Osteoblast (primary cell): Measurements from ENCODE around the gene SMIM5. TPM values are rescaled to one million over a fixed set of nuclear protein-coding genes. Genes with fewer than 3 reads are reported as not detected.

ENCODE experiments used
- DNase-seq: peaks from one replicate; pipeline ENCODE4 v3.0.0; 2011; ENCODE audit warnings: low spot score, mixed read lengths; ENCODE audit not compliant: insufficient read length; ENCODE audit errors: missing footprints
- H2AFZ ChIP-seq: 2 replicates; pipeline ENCODE4 v1.6.0; 2011; ENCODE audit warnings: mild to moderate bottlenecking, low read length
- H3K27ac ChIP-seq: 2 replicates; pipeline ENCODE4 v1.5.1; 2011; ENCODE audit warnings: mild to moderate bottlenecking, low read depth, low read length, moderate library complexity
- H3K27me3 ChIP-seq: 2 replicates; pipeline ENCODE4 v1.6.0; 2012; ENCODE audit warnings: mild to moderate bottlenecking, control low read depth, inconsistent platforms, low read length, moderate library complexity; ENCODE audit not compliant: insufficient read depth
- H3K36me3 ChIP-seq: 2 replicates; pipeline ENCODE4 v1.5.1; 2011; ENCODE audit warnings: mild to moderate bottlenecking, low read length, control low read depth, moderate library complexity; ENCODE audit not compliant: insufficient read depth
- H3K4me1 ChIP-seq: 2 replicates; pipeline ENCODE4 v1.5.1; 2011; ENCODE audit warnings: mild to moderate bottlenecking, low read length, control low read depth, moderate library complexity; ENCODE audit not compliant: insufficient read depth
- H3K4me2 ChIP-seq: 2 replicates; pipeline ENCODE4 v1.6.0; 2011; ENCODE audit warnings: mild to moderate bottlenecking, low read length; ENCODE audit not compliant: insufficient read depth
- H3K4me3 ChIP-seq: fragments of 200-600 bp; sonication (generic); 3 replicates; pipeline ENCODE4 v1.5.1; 2012; ENCODE audit warnings: mild to moderate bottlenecking, low read length, inconsistent platforms; ENCODE audit not compliant: insufficient read depth
- H3K79me2 ChIP-seq: 2 replicates; pipeline ENCODE4 v1.6.0; 2012; ENCODE audit warnings: mild to moderate bottlenecking, low read length, control low read depth, inconsistent platforms; ENCODE audit not compliant: insufficient read depth
- H3K9me3 ChIP-seq: 2 replicates; pipeline ENCODE4 v1.5.1; 2011; ENCODE audit warnings: low read depth, low read length, control low read depth
- H4K20me1 ChIP-seq: 2 replicates; pipeline ENCODE4 v1.6.0; 2012; ENCODE audit warnings: mild to moderate bottlenecking, low read length, control low read depth; ENCODE audit not compliant: insufficient read depth
- total RNA-seq: library from RNA; depleted of rRNA; stranded (reverse); fragments of >200 nt; gene quantifications from 2 replicates; pipeline ENCODE4 v1.2.3, GENCODE V29; 2012
- TF ChIP-seq, protein P1 (sequence below): IDR thresholded peaks from 2 replicates; pipeline ENCODE4 v1.5.1; 2011; ENCODE audit warnings: mild to moderate bottlenecking, low read depth, low read length, moderate library complexity; ENCODE audit errors: extremely low read depth

The SMIM5 gene, protein sequence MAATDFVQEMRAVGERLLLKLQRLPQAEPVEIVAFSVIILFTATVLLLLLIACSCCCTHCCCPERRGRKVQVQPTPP
- total RNA-seq = under 0.01 TPM in 1 of 2 replicates, not detected in the other

- Histone ChIP-seq H3K4me2 (peak within 1 kb of the TSS; percentile 71), H3K36me3 (no peaks in the 10 kb centered on the region), H3K79me2 (no peaks in the 10 kb centered on the region), H3K4me1 (peaks cover 14% of the 10 kb centered on the region), H3K27me3 (no peaks in the 10 kb centered on the region), H4K20me1 (peaks cover 11% of the 10 kb centered on the region), H3K27ac (peak within 1 kb of the TSS; percentile 78), H3K4me3 (peak within 1 kb of the TSS; percentile 48), H2AFZ (peak within 1 kb of the TSS; percentile 84), H3K9me3 (no peaks in the 10 kb centered on the region)
- DNase-seq = peak; percentile 100
- TF ChIP-seq, protein P1, sequence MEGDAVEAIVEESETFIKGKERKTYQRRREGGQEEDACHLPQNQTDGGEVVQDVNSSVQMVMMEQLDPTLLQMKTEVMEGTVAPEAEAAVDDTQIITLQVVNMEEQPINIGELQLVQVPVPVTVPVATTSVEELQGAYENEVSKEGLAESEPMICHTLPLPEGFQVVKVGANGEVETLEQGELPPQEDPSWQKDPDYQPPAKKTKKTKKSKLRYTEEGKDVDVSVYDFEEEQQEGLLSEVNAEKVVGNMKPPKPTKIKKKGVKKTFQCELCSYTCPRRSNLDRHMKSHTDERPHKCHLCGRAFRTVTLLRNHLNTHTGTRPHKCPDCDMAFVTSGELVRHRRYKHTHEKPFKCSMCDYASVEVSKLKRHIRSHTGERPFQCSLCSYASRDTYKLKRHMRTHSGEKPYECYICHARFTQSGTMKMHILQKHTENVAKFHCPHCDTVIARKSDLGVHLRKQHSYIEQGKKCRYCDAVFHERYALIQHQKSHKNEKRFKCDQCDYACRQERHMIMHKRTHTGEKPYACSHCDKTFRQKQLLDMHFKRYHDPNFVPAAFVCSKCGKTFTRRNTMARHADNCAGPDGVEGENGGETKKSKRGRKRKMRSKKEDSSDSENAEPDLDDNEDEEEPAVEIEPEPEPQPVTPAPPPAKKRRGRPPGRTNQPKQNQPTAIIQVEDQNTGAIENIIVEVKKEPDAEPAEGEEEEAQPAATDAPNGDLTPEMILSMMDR = peak; percentile 96
Measured at GRCh38 chr17:75632863-75633485, at the start of gene SMIM5. TSS of gene SMIM5 (plus strand) at chr17:75633434. CDS start at chr17:75640202, 6,768 bp downstream.

- TF ChIP-seq, protein P1 = no peak
- H4K20me1 ChIP-seq = no peaks in the 10 kb centered on the region
- peaks cover 38% of the 10 kb centered on the region for H3K27me3 ChIP-seq
- H3K79me2 ChIP-seq = no peaks in the 10 kb centered on the region
- H3K4me1 ChIP-seq = no peaks in the 10 kb centered on the region
- H3K4me3 ChIP-seq = no peak overlapping the region
- no peaks in the 10 kb centered on the region for H3K9me3 ChIP-seq
- H2AFZ ChIP-seq = no peak overlapping the region
- H3K36me3 ChIP-seq = no peaks in the 10 kb centered on the region
- H3K27ac ChIP-seq = no peak overlapping the region
- no peak for DNase-seq
- no peak overlapping the region for H3K4me2 ChIP-seq
Measured at GRCh38 chr17:75584849-75585175, 48.4 kb upstream of the SMIM5 start.

DNA sequence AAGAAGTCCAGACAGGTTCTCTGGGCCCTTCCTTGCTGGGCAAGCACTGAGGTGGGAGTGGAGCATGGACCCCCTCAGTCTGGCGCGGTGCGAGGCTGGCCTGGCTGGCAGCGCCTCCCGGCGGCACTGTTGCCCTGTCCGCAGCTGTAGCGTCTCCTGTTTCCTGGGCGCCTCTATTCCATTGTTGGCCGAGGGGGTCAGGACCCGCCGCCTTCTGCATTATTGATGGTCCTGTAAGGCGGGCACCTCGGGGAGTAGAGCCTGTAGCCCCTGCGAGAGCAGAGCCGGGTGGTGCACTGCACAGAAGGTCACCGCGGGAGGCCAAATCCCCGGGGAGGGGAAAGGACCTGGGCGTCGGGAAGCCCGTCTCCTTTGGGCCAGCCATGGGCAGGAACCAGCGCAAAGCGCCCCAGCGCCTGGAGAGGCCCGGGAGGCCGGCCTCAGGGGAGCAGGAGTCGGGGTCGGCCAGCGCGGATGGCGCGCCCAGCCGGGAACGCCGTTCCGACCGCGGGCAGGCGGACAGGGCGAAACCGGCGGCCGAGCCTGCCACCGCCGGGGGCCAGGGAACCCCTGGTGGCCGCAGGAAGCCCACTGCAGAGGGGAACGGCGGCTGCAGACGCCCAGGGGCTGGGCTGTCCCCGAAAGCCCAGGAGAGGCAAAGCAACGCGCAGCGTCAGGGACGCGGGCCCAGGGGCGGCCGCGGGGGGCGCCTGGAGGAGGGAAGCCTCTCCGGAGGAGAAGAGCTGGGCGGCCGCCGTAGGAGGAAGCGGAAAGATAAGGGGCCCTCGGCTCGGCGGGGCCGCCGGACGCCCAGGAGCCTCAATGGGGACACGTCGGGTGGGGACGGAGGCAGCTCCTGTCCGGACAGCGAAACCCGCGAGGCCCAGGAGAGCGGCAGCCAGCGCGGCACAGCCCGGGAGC lies 45.3 kb upstream of the SMIM5 start, which contains the start of gene MYO15B:
Gene MYO15B (plus strand): TSS at position 126 of the 921 bp plus-strand sequence. CDS start 258 bp downstream, at position 384.
- Histone ChIP-seq H3K27me3 (peaks cover 46% of the 10 kb centered on the region), H2AFZ (peak within 1 kb of the TSS; percentile 6), H3K27ac (no peak within 1 kb of the TSS), H3K79me2 (no peaks in the 10 kb centered on the region), H3K4me3 (peak within 1 kb of the TSS; percentile 19), H3K4me2 (peak within 1 kb of the TSS; percentile 23), H3K36me3 (no peaks in the 10 kb centered on the region), H3K9me3 (no peaks in the 10 kb centered on the region), H3K4me1 (no peaks in the 10 kb centered on the region), H4K20me1 (no peaks in the 10 kb centered on the region)
- peak; percentile 86 for DNase-seq
- TF ChIP-seq, protein P1 = no peak

- H3K27me3 ChIP-seq = peaks cover 46% of the 10 kb centered on the region
- peak overlapping the region; percentile 19 for H3K4me3 ChIP-seq
- no peak overlapping the region for H2AFZ ChIP-seq
- no peaks in the 10 kb centered on the region for H3K36me3 ChIP-seq
- peak overlapping the region; percentile 23 for H3K4me2 ChIP-seq
- no peaks in the 10 kb centered on the region for H4K20me1 ChIP-seq
- H3K79me2 ChIP-seq = no peaks in the 10 kb centered on the region
- no peaks in the 10 kb centered on the region for H3K4me1 ChIP-seq
- TF ChIP-seq, protein P1 = no peak
- no peak for DNase-seq
- H3K27ac ChIP-seq = no peak overlapping the region
- H3K9me3 ChIP-seq = no peaks in the 10 kb centered on the region
Measured at GRCh38 chr17:75588596-75589011, 44.6 kb upstream of the SMIM5 start.
